SHP77 (cell line): ENCODE results near the gene SRPK2.

ENCODE experiments used
- DNase-seq, 2 experiments: peaks; one replicate each; lab custom pipeline; 2025; lab: John Stamatoyannopoulos, UW

SRPK2 gene

DNA sequence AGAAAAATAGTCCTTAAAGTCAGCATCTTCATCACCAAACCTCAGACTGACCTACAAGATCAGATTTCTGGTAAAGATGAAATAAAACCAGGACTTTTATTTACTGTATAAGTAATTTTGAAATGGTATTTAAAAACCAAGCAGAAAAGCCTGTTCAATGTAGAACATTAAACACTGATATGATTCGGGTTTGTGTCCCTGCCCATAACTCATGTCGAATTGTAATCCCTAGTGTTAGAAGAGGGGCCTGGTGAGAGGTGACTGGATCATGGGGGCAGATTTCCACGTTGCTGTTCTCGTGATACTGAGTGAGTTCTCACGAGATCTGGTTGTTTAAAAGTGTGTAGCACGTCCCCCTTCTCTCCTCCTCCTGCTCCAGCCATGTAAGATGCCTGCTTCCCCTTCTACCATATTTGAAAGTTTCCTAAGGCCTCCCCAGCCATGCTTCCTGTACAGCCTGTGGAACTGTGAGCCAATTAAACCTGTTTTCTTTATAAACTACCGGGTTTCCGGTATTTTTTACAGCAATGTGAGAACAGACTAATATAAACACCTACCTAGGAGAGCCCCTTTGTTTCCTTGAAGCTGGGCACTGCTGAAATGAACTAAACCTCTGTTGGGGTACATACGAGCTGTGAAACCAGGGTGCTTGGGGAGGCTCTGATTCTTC lies 254.6 kb downstream of the SRPK2 start:
- DNase-seq = no peak

GRCh38 chr7:105133358-105133757 lies 255.4 kb downstream of the SRPK2 start:
- no peak for DNase-seq

GRCh38 chr7:105132835-105133234 lies 255.9 kb downstream of the SRPK2 start:
- DNase-seq = no peak

GRCh38 chr7:105132335-105132734 lies 256.4 kb downstream of the SRPK2 start:
- DNase-seq = no peak

- no peak for DNase-seq
Measured at GRCh38 chr7:105131890-105132289, 256.8 kb downstream of the SRPK2 start.

GRCh38 chr7:105131033-105131656 lies 257.6 kb downstream of the SRPK2 start:
- no peak for DNase-seq

DNA sequence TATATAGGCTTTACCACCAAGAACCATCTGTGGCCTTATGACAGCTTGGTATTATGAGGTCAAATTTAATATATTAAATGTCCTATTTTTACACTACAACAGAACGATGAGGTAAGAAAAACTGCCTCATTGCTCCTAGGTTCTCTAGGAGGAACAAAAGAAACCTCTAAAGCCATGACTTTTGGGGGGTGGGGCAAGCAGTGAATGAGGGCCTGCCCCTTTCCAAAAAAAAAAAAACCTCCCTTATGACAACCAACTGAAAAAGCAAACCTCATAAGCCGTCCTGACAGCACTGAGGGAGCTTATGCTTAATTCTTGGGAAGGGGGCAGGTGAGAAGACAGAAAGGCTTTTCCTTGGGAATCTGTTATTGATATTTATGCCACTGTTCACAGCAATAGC lies 258.1 kb downstream of the SRPK2 start:
- no peak for DNase-seq

GRCh38 chr7:105130048-105130447 lies 258.7 kb downstream of the SRPK2 start:
- no peak for DNase-seq

GRCh38 chr7:105127179-105127578 lies 261.5 kb downstream of the SRPK2 start:
- no peak for DNase-seq

- no peak for DNase-seq
Measured at GRCh38 chr7:105126436-105126975, 262.2 kb downstream of the SRPK2 start.

DNA sequence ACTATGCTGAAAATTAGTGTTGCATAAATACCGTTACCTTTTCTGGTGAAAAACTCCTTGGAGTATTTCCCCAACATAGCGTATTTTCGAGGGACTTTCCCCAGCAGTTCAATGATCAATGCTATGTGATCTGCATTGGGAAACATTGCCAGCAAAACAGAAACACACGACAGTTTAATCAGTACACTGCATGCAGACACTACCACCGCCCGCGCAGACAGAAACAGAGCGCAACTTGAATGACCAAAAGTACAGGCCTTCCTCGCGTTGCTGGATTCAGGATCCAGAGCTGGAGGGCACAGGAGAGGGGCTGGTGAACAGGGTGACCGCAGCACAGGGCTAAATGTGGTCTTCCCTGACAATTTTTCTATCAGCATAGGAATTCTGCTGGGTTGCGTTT lies 263.0 kb downstream of the SRPK2 start:
- no peak for DNase-seq

DNA sequence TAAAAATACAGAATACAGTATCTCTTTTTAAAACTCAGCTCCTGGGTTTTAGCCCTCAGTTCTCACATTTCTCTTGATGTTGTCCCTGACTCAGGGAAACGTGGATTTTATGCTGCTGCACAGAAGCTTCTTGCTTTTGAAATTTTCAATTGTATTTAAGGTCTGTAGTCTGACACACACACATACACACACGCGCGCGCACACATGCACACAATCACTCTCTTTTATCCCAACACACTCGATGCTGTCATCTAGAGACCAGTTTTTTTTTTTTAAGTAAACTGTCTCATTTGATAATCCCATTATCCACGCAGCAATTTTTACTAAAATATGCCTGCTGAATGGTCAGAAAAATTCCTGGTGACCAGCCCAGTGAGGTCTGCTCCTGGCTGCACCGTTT lies 266.1 kb downstream of the SRPK2 start:
- no peak for DNase-seq

DNA sequence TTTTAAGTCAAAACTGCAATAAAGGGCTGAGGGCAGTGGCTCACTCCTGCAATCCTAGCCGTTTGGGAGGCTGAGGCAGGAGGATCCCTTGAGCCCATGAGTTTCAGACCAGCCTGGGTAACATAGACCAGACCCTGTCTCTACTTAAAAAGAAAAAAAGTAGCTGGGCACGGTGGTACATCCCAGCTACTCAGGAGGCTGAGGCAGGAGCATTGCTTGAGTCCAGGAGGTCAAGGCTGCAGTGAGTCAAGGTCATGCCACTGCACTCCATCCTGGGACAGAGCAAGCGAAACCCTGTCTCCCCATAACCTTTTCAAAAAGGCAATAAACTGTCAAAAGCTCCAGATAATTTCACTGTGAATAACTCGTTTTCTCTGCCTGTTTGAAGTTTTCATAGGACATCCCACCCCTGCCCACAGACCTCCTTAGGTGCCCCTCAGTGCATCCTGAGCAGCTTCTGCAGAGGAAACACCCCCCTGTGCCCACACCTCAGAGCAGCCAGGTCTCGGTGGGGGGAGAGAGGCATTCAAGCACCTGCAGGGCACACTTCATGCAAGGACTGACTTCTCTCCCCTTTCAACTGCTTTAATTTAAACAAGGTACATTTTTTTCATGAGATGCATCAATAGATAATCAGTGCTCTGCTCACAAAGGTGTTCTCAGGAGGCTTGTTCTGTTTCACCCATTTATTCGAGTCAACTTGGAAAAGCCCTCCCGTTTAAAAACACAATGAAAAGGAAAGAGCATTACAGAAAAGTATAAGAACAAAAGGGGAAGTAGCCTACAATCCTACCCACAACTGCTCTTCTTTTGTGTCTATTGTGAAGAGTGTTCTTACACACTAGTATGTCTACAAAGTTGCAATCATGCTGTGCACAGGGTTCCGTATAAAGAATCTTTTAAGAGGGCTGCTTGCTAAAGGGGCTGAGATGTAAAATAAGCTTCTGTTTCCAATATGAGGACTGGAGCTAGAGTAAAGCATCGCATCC lies 269.8 kb downstream of the SRPK2 start:
- DNase-seq = no peak

- no peak for DNase-seq
Measured at GRCh38 chr7:105112440-105113418, 276.0 kb downstream of the SRPK2 start.

DNA sequence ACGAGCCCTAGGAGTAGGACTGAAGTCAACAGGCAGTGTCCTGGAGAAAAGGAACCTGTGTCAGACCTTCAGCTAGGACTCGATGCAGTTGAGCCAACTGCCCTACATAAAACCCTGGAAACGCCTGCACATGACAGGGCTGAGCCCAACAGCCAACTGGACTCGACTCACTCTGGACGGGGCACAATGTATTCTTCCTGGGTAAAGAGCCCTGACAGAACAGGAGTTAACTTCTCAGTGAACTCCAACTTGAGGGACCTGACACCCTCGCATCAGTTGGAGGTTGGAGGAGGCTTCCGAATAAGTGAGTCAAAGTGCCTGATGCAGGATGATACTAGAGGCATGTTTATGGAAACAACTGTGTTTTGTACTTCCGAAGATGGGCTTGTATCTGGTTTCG lies 281.3 kb downstream of the SRPK2 start:
- DNase-seq = no peak

DNA sequence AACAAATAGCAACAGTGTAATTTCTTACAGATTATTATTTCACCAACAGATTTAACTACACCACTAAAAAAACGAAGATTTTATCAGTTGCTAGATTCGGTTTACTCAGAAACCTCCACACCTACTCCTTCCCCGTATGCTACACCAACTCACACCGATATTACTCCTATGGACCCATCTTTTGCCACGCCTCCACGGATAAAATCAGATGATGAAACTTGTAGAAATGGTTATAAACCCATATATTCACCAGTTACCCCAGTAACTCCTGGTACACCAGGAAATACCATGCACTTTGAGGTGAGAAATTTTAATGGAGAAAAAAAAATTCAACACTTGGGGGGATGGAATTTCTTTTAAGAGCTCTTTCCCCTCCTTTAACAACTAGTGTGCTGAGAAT lies 282.2 kb downstream of the SRPK2 start:
- no peak for DNase-seq

DNA sequence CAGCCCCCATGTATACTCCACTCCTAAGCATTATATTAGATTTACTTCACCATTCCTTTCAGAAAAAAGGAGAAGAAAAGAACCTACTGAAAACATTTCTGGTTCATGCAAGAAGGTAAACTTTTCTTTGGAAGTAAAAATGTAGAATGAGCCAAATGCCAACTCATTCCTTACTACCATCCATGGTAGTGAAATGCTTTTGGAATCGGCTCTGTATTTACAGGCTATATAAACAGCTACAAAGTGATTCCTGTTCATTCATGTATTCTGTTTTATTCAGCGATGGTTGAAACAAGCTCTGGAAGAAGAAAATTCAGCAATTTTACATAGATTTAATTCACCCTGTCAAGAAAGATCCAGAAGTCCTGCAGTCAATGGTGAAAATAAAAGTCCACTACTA lies 283.1 kb downstream of the SRPK2 start:
- DNase-seq = no peak

GRCh38 chr7:105102557-105103352 lies 286.0 kb downstream of the SRPK2 start:
- no peak for DNase-seq

GRCh38 chr7:105101864-105102263 lies 286.9 kb downstream of the SRPK2 start:
- DNase-seq = no peak

DNA sequence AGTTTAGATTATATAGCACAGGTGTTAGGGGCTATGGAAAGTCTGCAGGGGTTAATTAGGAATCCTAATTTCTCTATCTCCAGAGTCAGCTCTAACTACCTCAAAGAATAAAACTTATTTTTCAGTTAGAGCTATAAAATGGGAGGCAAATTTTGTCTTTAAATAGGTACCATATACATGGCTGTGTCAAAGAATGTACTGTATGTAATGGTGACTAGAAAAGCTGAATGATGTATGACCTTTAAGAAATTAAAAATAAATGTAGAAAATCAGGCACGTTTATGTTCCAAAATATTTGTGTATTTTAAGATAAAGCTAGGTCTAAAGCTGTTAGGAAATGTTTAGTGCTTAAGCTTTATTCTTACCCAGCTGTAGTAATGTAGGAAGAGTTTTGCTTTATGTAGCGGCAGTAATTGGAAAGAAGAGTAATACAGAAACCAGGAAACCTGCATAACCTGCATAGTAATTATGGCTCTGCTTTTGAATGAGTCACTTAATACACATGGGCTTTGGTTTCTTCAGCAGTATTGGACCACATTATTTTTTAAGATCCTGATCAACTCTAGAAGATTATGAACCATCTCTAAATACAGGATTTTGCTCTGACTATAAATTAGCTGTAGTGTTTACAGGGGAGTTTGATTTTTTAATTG lies 289.7 kb downstream of the SRPK2 start:
- DNase-seq = no peak
